Stimulated activated CD4-positive, alpha-beta T cell treated with anti-CD3 and anti-CD28 coated beads, Interleukin-15, amount 100 ng/mL, for 48 hours (primary cell): ENCODE measurements around the gene NEK10.
"Not testable (repeated sequence)": the region's sequence is repeated elsewhere in the genome, so short reads cannot be mapped to it uniquely, and the experiment has no call there.

ENCODE experiments used
- DNase-seq, 2 donors: peaks; one replicate each; pipeline ENCODE4 v3.0.0-alpha.2; 2020; ENCODE audit warnings: low read depth in 2 of 2

Gene NEK10

DNA sequence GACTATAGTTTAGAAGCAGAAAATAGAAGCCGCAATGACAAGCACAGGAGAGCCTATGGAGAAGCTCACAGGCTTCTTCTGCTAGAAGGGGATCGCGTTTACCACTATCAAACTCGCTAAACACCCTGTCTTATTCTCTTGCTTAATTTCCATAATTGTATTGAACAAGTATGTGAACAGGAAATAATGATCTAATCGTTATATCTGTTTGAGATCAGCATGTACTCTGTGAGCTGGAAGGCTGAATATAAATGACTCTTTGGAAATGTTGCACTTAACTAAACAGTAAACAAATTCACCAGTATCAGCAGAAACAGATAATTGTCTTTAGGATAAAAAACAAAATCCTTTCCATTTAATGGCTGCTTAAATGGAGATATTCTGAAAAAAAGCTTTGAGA is 15.0 kb downstream of the NEK10 start:
- DNase-seq = no peak

GRCh38 chr3:27353221-27353620 is 16.0 kb downstream of the NEK10 start:
- no peak for DNase-seq

DNA sequence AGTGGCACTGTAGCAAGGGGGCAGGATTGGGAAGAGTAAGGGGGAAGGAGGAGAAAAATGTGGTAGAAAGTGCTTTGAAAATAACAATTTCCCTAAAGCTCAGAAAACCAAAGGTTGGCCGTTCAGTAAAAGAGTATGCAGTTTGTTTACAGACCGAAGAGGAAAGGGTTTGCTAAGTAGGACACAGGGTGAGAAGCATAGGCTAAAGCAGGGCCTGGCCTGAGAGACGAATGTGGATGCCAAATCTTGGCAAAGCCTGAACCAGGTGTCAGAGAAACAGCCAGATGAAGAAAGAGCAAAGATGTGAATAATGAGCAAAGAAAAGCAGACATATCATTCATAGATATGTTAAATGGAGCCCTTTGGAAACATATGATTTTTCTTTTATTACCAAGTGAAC is 17.1 kb downstream of the NEK10 start:
- DNase-seq = no peak

GRCh38 chr3:27349832-27350231 is 19.4 kb downstream of the NEK10 start:
- DNase-seq = no peak

DNA sequence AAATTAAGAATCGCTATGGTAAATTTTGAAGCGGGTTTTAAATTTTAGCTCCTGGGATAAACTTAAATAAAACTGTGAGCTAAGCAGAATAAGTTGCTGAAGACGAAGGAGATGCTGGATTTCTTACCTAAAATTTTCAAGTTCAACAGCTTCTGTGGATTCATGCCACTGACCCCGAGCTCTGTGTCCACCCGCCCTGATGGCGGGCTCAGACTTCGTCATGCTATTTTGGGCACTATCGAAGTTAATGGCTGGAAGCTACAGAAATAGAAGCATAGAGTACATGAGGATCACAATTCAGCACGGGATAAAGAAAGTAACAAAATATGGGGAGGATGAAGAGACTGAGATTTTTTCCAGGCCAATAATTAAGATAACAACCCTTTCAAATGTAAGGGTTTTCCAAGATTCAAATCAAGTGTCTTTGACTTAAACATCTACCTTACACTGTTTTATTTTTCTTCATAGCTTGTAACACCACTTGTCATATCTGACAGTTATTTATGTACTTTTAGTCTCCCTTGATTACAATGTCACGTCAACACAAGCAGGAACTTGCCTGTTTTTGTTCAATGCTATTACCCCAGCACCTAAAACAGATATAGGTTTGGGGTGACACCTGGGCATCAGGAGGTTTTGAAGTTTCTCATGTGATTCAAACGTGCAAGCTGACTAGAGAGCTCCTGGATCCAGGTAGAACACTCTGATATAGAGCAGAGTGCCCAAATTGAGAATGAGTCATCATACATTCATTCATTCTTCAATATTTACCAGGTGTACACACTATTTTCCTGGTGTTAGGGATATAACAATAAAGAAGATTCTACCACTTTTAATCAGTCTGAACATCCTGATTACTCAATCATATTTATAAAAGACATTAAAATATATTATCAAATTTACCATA is 23.0 kb downstream of the NEK10 start:
- no peak for DNase-seq

DNA sequence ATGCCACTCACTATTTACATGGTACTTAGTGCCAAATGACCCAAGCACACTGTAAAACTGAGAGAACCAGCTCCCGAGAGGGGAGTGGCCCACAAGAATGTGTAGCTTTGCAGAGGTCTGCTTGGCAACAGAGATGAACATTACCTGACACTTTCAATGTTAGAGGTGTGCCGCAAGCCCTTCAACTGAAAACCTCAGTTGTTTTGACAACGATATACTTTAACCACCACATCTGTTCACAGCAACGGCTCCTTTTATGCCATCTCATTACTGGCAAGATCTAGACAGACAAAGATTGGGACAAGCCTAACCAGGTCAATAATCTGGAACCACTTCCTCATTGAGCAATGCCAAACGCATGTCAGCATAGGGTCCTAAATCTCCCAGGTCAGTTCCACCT is 23.7 kb downstream of the NEK10 start:
- no peak for DNase-seq

- DNase-seq = no peak
Observed at GRCh38 chr3:27345045-27345444, 24.1 kb downstream of the NEK10 start.

GRCh38 chr3:27344192-27344591 is 25.0 kb downstream of the NEK10 start:
- no peak for DNase-seq

- DNase-seq = no peak
Observed at GRCh38 chr3:27342267-27342666, 26.9 kb downstream of the NEK10 start.

GRCh38 chr3:27340534-27340933 is 28.6 kb downstream of the NEK10 start:
- no peak for DNase-seq

- no peak for DNase-seq
Observed at GRCh38 chr3:27335571-27335970, 33.6 kb downstream of the NEK10 start.

DNA sequence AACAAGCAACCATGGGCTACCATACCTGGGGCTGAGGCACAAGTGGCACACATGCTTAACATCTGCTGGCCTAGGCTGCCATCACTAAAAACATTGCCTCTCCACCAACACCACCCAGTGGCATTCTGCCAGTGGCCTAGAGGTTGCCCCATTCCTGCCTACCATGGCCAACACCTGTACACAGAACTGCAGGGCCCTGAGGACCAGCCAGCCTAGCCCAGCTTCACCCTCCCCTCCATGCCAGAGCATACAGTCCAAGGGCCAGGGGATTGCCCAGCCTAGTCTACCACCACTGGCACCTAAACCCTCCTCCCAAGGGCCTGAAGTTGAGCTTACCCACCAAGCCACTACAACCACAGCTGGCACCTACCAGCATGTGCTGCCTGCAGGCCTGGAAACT is 35.3 kb downstream of the NEK10 start:
- DNase-seq = no peak

DNA sequence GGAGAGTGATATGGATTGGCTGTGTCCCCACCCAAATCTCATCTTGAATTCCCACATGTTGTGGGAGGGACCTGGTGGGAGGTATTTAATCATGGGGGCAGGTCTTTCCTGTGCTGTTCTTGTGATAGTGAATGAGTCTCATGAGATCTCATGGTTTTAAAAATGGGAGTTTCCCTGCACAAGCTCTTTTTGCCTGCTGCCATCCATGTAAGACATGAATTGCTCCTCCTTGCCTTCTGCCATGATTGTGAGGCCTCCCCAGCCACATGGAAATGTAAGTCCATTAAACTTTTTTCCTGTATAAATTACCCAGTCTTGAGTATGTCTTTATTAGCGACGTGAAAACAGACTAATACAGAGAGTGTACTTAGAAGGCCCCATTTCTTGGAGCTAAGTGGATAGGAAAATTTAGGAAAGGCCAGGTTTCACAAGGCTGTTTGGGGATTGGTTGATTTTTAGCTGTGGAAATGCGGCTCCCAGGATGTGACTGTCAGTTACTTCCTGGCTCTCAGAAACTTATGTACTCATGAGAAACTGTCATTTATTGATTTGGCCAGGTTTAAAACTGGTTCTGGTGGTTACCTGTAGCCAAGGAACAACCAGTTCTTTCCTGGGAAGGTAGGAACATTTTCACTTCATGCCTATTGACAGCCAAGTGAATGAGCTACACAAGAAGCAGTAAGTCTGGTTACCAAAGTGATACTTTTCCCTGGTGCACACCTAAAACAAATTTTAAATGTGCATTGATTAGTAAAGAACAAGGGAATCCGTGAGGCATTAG is 40.0 kb downstream of the NEK10 start:
- DNase-seq = not testable (repeated sequence)

DNA sequence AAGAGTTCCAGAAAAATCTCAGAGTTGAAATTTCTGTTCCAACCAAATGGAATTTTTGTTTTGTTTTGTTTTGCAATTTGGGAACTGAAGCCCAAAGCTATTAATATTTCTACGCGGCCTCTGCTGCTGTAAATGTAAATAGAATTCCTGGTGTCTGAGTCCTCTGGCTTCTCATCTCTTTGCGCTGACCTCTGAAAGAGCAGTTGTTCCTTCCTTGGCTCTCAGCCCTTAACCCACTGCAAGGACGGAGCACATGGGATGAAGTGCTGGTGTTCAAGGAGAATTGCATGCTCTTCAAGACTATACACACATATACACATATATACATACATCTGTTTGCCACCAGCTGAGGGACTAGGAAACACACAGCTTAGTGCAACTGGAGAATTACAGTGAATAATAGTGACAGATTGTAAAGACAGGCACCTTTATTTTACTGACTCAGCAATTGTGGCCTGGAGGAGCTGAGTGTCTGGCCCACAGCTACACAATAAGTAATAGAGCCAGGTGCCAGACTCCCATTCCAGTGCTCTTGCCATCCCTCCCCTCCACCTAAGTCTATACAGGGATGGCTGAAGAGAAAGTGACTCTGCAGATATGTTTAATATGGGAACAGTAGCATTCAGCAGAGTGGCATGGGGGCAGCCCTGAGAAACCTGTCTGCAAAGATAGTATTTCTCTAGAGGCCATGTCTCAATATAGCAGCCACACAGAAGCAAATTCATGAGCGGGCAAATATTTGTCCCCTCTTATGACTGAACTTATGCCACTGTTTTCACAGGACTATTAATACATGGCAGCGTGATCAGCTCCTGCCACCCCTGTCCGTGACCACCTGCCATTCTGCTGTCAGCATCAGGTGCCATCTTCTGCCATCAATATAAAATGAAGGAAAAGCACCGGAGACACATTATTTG is 42.3 kb downstream of the NEK10 start:
- no peak for DNase-seq

DNA sequence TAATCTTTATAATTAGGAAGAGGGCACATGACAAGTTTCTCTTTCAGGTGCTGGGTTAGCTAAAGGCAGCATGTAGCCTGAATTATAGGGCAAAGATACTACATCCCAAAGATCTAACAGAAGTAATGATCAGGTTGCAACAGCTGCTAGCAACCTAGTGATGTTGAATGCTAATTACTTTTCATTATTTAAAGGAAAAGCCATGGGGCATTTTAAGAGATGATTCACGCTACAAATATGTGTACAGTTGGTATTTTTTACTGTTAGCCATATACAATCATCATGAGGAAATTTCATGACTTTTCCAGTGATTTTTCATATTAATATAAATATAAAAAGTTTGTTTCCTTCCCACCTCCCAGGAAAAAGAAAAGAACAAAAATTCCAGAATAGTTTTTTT is 43.0 kb downstream of the NEK10 start:
- DNase-seq = no peak

GRCh38 chr3:27325419-27325818 is 43.8 kb downstream of the NEK10 start:
- no peak for DNase-seq

DNA sequence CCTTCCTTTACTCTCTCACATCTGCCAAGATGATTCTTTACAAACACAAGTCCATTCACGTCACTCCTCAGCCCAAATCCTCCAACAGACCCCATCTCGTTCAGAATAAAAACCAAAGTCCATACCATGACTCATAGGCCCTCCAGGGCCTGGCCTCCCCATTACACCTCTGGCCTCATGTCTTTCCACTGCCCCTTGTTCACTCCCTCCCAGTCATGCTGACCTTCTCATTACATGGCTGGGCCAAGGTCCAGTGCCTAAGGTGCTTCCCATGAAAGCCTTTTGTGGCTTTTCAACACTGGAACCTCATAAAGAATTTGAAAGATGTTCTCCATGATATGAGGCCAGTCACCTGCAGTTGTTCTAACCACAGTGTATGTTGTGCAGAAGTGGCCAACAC is 44.5 kb downstream of the NEK10 start:
- no peak for DNase-seq

GRCh38 chr3:27323087-27323570 is 46.1 kb downstream of the NEK10 start:
- DNase-seq = no peak

- DNase-seq = no peak
Observed at GRCh38 chr3:27322634-27323033, 46.5 kb downstream of the NEK10 start.

GRCh38 chr3:27319847-27320526 is 49.2 kb downstream of the NEK10 start:
- no peak for DNase-seq

DNA sequence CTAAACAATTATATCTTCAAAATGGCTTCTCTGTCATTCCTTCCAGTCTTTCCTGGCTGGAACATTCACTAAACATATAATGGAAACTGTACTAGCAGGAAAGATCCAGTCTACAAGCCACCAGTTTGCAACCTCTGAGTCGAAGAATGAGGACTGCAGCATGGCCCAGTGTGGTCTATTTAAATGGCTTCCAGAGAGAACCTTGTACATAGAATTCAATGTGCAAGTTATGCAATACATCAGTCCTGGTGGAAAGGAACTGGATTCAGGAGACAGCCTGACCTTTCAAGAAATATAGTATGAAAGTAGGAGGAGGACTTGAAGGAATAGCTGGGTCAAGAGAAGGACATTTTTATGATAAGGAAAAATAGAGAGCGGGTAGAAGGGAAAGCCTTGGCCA is 49.9 kb downstream of the NEK10 start:
- DNase-seq = no peak
